ENCODE results near the gene MAPRE2.
"Not testable (repeated sequence)": the region's sequence is repeated elsewhere in the genome, so short reads cannot be mapped to it uniquely, and the experiment has no call there.

MAPRE2 gene

DNA sequence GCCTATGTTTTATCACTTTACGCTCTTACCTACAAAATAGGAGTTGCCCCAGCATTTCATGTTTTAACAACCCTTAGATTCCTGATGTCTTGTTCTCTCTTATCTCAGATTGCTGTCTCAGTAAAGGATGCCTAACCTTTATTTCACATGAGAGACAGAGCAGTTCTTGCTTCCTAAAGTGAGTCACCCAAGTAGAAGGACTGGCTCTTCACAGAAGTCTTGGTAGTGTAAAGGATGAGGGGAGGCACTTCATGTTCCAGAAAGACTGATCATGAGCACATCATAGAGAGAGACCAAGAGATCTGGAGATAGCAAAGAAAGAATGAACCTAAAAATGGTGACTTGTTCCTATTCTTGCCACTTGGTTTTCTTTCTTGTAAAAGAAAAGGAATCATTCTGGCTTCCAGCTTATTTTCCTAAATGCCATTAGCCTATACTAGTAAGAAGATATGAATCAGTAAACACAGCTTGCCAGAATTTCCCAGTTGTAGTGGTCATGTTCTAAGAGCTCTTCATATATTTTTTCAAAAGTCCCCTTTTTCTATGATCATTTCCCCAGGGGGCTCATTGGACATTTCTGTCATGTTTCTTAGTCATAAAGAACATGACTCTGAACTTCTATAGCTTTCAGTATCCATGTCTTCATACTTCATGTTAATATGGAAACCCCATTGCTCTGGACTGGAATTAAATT is 54.9 kb downstream of the MAPRE2 start:
- no peak for DNase-seq

DNA sequence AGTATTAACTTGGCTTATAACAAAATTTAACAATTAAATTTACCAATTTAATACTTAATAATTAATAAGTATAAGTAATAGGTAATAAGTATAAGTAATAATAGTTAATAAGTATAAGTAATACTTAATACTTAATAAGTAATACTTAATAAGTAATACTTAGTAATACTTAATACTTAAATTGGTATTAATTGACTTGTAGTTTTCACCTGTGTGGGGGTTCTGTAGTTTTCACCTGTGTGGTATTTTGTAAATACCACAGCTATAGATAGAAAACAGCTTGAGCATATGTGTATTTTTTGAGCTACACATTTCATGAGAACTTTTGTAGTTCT is 55.4 kb downstream of the MAPRE2 start:
- no peak for DNase-seq

DNA sequence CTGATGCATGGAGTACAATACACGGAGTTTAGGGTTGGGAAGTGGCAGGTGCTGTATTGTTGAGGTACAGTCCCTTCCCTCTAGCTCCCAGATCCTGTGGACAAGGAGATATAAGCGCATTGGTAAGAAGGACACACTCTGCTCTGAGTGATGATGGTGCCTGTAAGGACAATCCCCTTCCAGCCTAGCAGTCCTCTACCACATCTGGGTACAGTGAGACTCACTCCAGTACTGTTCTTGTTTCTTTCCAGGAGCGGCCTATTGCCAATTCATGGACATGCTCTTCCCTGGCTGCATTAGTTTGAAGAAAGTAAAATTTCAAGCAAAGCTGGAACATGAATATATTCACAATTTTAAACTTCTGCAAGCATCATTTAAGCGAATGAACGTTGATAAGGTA is 56.0 kb downstream of the MAPRE2 start:
- no peak for DNase-seq

DNA sequence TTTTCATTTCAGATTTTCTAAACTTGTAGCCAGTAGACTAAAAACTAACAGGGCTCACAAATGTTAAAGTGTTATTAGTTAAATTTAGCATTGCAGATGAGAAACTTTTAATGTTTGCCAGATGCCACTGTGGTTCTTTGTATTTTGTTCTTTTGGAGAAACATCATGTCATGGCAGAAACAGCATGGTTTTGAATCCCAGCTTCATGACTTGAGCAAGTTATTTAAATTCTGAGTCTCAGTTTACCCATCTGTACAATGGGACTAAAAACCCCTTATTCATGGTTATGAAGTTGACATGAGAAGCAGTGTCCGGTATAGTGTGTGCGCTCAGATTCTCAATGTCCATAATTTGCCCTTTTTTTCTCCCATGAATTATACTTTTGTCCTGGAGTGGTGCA is 56.5 kb downstream of the MAPRE2 start:
- no peak for DNase-seq

DNA sequence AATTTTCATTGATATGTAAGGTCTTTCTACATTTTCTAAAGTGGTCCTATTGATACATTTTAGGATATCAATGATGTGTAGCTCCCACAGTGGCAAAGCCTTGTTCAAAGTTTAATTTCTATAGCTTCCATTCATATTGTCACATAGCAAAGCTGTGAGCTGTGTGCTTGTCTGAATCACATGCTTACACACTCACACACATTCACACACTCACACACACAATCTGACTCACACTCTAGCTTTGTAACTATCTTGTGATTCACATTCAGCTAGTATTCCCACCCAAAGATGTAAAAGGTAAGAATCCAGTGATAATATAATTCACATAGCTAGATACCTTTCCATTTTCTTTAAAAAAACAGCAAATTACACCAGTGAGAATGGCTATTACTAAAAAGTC is 58.7 kb downstream of the MAPRE2 start:
- no peak for DNase-seq

DNA sequence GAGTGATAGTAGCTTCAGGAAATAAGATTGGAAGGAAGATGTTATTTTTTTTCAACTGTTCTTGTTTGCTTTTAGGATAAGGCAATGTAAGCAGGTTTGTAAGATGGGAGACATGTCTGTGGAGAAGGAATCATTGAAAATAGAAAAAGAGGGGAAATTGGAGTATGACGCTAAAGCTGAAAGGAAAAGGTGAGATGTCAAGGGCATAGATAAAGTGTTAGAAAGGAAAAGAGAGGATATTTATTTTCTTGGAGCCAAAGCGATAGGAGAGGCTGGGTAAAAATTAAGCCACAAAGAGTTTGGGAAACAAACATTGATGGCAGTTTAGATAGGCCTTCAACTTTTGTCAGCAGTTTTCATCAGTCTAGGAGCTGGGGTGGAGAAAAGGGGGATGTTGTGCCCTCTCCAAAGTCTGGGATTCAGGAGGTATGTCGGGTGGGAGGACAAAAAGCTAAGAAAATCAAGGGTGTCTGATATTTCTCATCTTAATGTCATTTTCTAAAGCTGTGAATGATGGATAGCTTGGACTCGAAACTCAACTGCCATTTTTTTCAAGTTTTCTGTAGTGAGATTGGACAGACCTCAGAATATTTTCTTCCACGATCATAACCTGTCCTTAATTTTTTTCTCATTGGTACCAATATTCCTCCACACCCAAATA is 63.3 kb downstream of the MAPRE2 start:
- DNase-seq = no peak

DNA sequence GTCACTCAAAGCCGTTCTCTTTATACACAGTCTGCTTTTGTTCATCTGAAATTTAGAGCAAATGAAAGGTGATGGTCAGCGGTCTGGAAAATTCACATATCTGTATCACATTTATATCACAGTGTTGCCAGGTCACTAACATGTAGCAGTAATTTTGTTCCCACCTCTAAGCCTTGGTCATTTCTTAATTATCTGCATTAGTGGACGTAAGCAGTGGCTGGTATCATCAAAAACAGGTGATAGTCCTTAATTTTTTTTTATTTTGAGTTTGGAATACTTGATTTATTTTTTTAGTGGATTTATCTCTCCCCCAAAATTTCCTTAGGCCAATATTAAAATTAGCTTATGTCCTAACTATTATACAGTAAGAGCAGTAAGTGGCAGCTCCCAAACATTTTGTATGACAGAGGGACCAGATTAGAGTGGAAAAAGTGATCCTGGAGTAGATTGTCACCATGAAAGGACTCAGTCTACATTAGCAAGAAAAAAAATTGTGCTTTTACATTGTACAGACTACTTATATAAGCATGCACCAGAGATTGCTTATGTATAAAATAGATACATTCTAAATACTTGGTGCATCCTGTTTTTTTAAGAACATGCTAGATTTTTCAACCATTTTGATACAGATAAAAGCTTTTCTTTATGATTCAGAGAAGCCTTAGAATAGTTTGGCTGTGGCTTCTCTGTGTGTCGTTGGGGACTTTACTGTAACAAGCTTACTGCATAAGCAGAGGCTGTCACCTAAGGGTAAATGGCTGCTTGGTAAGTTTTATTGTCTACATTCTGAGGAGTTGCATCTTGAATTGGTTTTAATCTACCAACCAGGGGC is 65.0 kb downstream of the MAPRE2 start:
- peak; percentile 19 for DNase-seq

DNA sequence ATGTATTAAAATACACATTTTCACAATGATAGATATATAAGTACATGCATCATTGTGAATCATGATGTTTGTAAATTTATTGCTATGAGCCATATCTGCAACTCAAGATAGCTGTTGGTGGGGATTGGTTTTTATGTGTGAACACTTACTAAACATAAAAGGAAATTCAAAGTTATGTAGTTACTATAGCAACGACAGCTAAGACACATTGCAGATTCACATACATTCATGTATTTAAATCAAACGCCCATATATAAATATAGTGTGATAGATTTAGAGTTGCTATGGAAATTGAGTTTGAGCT is 65.6 kb downstream of the MAPRE2 start:
- no peak for DNase-seq

DNA sequence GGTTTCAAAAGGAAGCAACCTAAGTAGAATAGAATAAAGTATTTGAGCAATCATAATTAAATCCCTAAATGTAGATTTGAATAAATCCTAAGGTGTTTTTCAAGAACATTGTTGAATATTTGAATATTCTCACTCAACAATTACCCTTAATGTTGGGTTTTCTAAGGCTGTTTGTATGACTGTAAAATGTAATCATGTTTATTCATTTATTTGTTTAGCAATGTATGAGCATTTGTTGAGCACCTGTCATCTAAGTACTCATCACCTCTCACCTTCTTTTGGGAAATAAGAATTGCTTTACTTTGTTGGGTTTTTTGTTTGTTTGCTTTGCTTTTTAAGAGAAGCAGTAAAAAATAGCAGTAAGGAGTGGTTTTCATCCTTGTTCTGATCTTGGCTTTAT is 66.0 kb downstream of the MAPRE2 start:
- no peak for DNase-seq

DNA sequence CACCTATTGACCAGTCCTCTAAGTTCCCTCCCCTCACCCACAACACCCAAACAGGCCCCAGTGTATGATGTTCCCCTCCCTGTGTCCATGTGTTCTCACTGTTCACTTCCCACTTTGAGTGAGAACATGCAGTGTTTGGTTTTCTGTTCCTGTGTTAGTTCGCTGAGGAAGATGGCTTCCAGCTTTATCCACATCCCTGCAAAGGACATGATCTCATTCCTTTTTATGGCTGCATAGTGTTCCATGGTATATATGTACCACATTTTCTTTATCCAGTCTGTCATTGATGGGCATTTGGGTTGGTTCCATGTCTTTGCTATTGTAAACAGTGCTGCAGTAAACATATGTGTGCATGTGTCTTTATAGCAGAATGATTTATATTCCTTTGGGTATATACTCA is 66.9 kb downstream of the MAPRE2 start:
- DNase-seq = not testable (repeated sequence)

DNA sequence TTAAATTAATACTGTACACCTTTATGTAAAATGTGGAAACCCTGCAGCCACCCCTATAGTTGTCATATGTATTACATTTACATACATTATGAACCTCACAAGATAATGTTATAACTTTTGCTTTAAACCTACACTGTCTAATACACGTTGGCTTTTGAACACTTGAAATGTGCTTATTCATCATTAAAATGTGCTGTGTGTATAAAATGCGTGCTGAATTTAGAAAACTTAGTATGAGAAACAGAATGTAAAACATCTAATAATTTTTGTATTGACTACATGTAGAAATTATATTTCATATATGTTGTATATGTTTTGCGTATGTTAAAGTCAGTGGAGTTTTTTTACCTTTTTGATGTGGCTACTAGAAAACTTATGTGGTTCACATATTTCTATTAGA is 68.8 kb downstream of the MAPRE2 start:
- DNase-seq = no peak

DNA sequence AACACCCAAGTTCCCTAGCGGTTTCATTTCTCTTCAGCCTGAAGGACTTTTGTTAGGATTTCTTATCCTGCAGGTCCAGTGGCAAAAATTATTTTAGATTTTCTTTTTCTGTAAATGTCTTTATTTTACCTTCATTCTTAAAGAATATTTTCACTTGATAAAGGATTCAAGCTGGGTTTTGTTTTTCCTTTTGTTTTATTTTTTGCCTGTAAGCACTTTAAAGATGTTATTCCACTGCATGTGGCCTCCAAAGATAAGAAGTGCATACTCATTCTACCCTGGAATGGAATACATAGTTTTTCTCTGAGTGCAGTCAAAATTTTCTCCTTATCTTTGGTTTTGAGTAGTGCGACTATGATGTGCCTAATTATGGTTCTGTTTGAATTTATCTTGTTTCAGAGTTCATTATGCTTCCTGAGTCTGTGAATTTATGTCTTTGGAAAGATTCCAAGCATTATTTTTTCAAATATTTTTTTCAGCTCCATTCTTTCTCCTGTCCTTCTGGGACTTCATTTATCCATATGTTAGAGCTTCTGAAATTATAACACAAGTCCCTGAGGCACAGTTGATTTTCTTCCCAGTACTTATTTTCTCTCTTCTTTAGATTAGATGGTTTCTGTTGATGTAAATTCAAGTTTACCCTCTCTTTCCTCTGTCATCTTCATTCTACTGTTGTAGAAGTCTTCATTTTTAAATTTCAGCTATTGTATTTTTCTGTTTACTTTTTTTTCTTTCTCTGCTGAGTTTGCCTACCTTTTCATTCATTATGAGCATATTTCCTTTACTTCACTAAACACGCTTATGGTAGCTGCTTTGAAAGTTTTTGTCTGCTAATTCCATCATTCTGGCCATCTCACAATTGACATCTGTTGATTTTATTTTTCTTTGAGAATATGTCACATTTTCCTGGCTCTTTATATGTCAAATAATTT is 69.6 kb downstream of the MAPRE2 start:
- DNase-seq = no peak

DNA sequence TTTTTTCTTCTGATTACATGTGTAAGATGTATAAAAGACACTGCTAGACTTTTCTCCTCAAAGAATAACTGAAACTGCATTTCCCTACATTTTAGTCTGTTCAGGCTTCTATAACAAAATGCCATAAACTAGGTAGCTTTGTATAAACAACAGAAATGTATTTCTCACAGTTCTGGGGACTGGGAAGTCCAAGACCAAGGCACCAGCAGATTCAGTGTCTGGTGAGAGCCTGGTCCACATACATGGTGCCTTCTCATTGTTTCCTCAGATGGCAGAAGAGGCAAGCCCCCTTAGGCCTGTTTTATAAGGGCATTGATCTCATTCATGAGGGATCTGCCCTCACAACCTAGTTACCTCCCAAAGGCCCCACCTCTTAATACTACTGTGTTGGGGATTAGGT is 71.5 kb downstream of the MAPRE2 start:
- peak; percentile 3 for DNase-seq

DNA sequence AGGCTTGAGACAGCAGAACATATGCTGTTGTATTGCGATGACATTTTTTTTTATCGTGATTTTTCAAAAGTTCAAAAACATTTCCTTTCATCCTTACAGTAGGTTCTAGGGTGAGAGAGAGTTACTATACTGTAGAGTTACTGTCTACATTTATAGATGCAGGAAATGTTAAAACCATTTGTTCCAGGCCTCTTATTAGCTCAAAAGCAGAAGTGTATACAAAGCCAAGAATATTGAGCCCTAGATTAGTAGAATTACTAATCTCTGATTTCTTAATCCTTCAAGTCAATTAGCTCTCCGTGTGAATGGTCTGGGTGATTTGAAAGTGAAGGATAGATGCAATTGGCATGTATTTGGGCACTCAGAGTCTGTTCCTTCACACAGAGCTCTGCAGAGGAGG is 73.1 kb downstream of the MAPRE2 start:
- peak; percentile 79 for DNase-seq

DNA sequence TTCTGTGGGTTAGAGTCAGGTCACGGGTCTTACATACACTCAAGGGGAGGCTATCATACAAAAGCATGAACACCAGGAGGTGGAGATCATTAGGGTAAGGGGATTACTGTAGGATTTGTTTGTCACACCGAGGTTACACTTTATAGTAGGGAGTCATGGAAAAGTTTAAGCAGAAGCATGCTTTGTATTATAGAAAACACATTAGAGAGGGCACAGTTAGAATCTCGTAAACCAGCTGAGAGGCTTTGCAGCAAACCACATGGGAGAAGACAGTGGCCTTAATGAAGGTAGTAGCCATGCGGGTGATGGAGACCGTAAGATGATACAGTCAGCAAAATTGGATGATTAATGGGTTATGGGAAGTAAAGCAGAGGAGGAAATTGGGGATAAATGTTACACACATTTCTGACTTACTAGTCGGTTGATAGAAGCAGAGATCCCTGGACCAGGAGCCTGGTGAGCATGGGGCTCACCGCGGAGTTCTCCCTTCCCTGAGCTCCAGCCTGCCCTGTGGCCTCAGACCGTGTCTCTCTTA is 75.6 kb downstream of the MAPRE2 start:
- peak; percentile 82 for DNase-seq

DNA sequence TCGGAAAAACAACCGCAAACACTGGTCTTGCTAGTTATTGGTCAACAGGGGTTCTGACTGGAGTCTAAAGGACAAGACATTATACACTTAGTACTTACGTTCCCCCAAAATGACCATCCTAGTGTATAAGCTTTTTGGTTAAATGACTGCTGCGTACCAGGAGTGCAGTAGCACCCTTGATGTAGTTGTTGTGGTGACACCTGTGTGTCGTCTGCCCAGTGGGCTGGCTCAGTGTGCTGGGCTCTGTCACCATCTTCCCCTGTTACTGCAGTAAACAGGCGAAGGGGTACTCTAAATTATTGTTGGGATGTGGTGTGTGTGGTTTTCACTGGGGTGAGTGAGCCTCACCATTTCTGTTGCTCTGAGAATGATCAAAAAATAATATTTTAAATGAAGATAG is 76.2 kb downstream of the MAPRE2 start:
- DNase-seq = no peak

DNA sequence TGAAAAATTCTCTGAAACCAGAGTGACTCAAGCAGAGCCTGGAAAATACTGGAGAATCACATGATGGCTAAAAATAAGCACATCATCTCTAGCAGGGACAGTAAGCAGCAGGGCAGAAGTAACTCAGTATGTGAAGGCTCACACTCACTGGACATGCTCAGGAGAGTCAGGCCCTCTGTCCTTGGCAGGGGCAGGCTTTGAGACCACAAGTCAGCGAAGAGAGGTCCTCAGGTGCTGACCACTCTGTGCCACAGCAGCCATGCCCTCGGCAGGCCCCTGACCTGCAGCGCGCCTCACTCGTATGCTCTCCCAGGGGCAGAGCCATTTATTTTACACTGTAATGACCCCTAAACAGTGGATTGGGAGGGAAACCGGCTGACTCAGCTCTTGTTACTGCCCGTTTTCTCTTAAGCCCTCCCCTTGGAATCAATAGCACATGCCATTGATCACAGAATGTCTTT is 76.8 kb downstream of the MAPRE2 start:
- DNase-seq = no peak

DNA sequence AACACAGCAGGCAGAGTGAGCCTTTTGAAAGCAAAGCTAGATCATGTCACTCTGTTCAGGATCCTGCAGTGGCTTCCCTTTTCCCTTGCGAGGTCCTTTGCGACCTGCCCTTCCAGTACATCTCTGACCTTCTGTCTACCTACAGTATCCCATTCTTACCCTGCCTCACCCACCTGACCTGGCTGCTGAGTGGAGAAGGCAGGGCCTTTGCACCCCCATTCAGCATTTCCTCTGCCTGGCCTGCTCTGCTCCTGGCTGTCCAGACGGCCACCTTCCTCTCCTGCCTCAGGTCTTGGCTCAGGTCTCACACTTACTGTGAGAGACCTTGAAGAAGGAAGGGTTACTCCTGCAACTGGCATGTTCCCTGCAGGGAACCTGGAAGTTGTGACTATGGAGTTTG is 77.4 kb downstream of the MAPRE2 start:
- DNase-seq = no peak

DNA sequence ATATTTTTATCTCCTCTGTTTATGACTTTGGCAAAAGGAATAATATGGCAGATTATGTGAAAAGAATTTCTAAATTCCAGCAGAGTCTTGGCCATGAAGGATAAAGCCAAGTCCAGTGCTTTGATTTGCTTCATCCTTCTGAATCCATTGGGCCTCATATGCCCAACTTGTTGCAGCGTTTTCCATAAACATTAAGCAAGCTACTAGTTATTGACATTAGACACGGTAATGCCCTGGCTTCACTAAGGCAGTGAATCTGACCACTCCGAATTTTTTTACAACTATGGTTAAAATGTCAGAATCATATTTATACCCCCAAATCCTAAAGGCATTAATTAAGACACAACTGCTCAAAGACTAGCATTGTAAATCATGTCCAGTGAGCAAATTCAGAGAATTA is 79.8 kb downstream of the MAPRE2 start:
- no peak for DNase-seq

DNA sequence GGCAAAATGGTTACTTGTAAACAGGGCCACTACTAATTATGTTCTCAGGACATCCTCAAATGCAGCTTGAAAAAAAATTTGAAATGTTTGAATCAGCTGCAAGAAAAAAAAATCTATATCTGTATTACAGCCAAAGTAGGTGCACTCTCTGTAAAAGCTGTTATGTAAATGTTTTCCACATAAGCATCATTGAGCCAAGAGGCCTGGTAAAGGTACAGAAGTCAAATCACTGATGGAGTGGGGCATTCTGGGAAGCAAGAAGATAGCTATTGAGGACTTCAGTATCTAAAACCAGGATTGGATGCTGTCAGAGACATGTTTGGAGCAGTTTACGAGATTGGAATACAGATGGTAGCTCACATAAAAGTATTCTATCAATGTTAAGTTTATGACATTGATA is 80.3 kb downstream of the MAPRE2 start:
- no peak for DNase-seq

DNA sequence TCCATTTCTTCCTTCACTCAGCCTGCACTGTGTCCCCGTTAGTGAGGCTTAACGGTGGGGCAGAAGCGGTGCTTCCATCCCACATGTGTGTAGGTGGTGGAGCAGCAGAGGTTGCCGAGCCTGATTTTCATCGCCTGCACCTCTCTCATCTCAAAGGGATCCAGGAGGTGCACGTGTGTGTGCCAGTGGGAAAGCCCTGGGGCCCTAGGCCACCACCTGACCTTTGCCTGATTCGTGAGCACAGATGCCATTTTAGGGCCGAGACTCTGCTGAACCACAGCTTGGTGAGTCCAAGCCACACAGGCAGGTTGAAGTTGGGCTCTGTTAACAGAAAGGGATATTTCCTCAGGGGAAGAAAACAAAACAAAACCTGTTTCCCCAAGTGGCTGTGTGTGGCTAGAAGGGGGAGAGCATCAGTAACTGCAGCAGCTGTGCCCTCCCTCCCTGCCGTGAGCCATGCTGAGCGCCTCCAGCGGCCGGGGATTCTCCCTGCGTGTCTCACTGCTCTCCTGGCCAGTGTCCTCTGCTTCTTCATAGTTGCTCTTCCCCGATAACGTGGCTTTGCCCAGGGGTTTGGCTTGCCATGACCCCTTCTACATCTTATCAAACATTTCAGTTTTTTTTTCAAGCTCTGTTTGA is 81.5 kb downstream of the MAPRE2 start:
- peak; percentile 8 for DNase-seq

DNA sequence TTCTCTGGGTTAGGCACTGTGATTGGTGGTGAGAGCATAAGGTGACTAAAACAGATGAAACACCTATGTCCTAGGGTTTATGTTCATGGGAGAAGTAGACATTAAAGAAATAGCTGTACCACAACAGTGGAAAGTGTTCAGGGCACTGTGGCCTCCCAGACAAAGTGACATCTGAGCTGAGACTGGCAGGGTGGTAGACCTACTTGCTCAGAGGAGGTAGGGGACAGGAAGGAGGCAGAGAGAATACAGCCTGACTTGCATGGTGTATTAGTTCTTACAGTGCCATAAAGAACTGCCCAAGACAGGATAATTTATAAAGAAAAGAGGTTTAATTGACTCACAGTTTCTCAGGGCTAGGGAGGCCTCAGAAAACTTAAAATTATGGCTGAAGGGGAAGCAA is 82.6 kb downstream of the MAPRE2 start:
- DNase-seq = no peak
